HG03064 (cell line): ENCODE measurements around the gene NSRP1.
"Not testable (repeated sequence)": the region's sequence is repeated elsewhere in the genome, so short reads cannot be mapped to it uniquely, and the experiment has no call there.

Source experiments
- ATAC-seq: cut with Tn5 transposase; IDR thresholded peaks from one replicate; pipeline ENCODE4 v1.9.1; 2021; ENCODE audit warnings: low read depth; ENCODE audit not compliant: unreplicated experiment

Gene NSRP1

GRCh38 chr17:30173649-30174048 is 57.0 kb downstream of the NSRP1 start:
- peak; percentile 74 for ATAC-seq

DNA sequence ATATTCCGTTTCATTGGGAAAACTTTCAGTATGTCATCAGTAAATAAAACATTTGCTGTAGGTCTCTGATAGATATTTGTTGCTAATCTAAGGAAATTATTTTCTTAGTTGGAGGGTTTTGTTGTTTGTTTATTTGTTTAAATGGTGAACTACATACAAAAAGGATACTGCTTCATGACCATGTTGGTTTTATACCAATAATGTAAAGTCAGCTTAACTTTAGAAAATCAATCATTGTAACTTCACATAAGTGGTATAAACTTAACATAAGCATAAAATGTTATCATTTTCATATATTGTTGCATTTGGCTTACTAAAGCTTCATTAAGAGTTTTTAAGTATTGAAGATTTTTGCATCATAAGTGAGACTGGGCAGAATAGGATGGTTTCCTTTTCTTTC is 57.9 kb downstream of the NSRP1 start:
- ATAC-seq = no peak

- no peak for ATAC-seq
Observed at GRCh38 chr17:30176855-30177254, 60.2 kb downstream of the NSRP1 start.

- no peak for ATAC-seq
Observed at GRCh38 chr17:30186761-30187160, 70.1 kb downstream of the NSRP1 start.

- ATAC-seq = no peak
Observed at GRCh38 chr17:30187573-30187972, 71.0 kb downstream of the NSRP1 start.

DNA sequence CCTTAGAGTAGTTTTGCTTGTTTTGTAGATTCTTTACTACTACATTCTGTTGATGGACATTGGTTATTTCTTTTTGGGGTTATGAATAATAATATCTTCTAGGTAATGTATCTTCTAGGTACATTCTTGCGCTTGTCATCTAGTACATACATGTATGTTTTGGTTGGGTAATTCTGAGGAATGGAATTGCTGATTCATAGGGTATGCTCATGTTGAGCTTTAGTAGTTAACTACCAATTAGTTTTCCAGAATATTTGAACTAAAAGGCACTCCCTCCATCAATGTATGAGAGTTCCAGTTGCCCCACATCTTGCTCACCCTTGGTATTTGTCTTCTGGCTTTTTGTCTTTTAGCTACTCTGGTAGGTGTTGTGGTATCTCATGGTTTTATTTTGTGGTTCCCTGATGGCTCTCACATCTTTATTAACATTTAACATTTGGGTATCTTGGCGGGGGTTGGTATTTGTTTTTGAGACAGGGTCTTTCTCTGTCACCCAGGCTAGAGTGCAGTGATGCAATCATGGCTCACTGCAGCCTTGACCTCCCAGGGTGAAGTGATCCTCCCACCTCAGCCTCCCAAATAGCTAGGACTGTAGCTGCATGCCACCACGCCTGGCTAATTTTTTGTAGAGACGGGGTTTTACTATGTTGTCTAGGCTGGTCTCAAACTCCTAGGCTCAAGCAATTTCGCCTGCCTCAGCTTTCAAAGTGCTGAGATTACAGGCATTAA is 71.8 kb downstream of the NSRP1 start:
- ATAC-seq = no peak

- ATAC-seq = no peak
Observed at GRCh38 chr17:30191072-30191471, 74.5 kb downstream of the NSRP1 start.

GRCh38 chr17:30196504-30196903 is 79.9 kb downstream of the NSRP1 start:
- ATAC-seq = no peak

GRCh38 chr17:30197416-30197815 is 80.8 kb downstream of the NSRP1 start:
- ATAC-seq = no peak

DNA sequence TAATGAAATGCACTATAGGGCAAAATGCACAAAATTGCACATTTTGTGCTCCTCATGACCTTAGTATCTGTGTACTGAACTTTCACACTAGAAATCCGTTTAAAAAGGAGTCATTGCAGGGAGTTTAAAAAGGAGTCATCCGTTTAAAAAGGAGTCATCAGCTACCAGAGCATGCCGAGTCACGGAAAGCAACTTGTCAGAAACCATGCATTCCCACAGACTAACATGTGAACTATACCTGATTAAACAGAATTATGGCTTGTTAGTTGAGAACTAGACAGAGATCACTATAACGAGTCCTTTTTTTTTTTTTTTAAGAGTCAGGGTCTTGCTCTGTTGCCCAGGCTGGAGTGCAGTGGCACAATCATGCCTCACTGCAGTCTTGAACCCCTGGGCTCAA is 83.0 kb downstream of the NSRP1 start:
- no peak for ATAC-seq

- ATAC-seq = no peak
Observed at GRCh38 chr17:30200106-30200505, 83.5 kb downstream of the NSRP1 start.

GRCh38 chr17:30200656-30201055 is 84.0 kb downstream of the NSRP1 start:
- ATAC-seq = not testable (repeated sequence)

DNA sequence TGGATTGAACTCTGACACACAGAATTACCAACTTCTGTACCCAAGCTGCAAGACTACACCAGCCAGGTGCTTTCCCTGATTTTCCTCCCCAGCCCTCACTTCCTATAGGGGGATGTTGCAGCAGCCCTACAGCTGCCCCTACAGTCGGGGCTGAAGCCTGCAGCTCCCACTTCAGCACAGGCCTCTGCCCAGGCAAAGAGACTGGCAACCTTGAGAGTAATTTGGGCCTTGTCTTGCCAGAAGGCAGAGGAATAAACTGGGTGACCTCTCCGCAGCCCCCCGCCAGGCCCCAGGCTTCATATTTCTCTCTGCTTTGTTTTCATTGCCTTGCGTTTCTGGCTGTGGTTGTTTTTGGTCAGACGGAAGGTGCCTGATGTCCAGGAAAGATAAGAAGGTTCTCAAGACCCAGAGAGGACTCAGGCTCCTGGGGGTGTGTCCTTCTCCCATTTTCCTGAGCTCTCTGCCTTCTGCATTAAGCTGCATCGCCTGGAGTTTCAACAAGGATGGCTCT is 86.9 kb downstream of the NSRP1 start:
- no peak for ATAC-seq

DNA sequence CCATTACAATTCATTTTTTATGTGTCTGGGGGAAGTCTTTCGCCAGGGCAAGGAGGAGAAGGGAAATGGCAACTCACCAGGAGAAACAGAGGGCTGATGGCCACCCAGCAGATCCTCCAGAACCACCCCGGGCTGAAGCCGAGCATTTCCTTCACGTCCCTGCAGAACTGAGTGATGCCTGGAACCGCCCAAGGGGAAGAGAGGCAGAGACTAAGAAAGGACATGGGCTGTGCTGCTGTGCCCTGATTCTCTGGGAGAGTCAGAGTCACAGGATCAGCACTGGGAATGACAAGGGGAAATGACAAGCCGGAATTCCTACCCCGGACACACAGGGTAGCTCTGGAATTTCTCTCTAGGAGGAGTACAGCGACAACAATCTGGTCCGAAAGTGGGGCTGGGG is 91.0 kb downstream of the NSRP1 start:
- ATAC-seq = no peak

GRCh38 chr17:30208214-30208613 is 91.6 kb downstream of the NSRP1 start:
- no peak for ATAC-seq

GRCh38 chr17:30209930-30210329 is 93.3 kb downstream of the NSRP1 start:
- ATAC-seq = no peak

GRCh38 chr17:30210366-30210765 is 93.8 kb downstream of the NSRP1 start:
- no peak for ATAC-seq

GRCh38 chr17:30210901-30211300 is 94.3 kb downstream of the NSRP1 start:
- no peak for ATAC-seq

- no peak for ATAC-seq
Observed at GRCh38 chr17:30211371-30211770, 94.8 kb downstream of the NSRP1 start.

DNA sequence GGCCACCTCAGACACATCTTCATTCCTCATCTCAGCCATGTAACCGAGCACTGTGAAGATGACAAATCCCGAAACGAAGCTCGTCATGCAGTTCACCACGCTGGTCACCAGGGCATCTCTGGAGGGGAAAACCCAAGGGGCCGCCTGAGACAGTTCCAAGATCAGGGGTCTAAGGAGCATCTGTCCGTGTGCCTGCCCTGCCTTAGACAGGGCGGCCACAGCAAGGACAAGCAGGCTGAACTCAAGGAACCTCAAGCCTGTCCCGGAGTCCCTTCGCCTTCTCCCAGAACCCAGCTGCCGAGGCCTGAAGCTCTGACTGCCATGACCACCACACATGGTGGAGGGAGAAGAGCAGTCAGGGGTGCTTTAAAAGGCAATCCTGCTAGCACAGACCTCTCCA is 96.1 kb downstream of the NSRP1 start:
- ATAC-seq = no peak

- no peak for ATAC-seq
Observed at GRCh38 chr17:30217054-30217453, 100.4 kb downstream of the NSRP1 start.

DNA sequence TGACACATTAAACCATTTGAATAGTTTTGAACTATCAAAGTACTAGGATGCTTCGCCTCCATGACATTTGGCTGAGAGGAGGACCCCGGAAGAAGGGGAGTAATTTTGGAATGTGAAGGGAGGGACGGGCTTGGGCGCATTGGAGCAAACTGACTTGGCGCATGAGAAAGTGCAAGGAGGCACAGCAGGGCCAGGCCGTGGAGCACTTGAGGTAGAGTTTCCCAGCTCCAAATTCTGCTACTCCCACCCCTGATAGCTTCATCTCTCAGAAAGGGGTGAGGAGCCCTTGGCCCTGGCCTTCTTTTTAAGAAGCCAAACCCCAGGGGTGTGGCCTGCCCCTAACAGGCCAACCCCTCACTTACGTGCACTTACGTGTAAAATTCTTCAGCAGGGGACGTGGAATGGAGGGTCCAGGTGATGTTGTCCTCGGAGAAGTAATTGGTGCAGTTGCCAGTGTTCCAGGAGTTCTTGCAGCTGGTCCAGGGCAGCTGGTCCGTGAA is 101.2 kb downstream of the NSRP1 start:
- ATAC-seq = no peak
